Measurements from ENCODE around the gene UBL7. TPM values are rescaled to one million over a fixed set of nuclear protein-coding genes. Genes with fewer than 3 reads are reported as not detected.

The UBL7 gene
- total RNA-seq, 1 experiment from 2014 or later: 47.5 TPM

DNA sequence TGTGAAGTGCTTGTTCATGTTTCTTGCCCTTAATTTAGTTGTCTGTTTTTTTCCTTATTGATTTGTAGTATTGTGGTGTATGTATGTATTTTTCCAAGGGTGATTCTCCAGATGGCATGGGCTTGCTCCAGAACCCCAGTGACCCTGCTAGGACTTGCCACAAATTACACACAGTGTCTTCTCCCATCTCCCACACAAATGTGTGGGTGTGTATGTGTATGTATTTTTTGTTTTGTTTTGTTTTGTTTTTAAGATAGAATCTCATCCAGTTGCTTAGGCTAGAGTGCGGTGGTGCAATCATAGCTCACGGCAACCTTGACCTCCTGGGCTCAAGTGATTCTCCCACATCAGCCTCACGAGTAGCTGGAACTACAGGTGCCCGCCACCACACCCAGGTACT is 43.9 kb upstream of the UBL7 start:
- Histone ChIP-seq H3K27me3 (ENCODE audit: insufficient read depth, low read length) (no peaks in the 10 kb centered on the region), H2AK5ac (ENCODE audit: insufficient read length, low read length) (no peak overlapping the region), H2BK120ac (ENCODE audit: low read depth, low read length, poor library complexity, severe bottlenecking) (no peak overlapping the region), H2BK15ac (ENCODE audit: low read depth, low read length) (no peak overlapping the region), H3K18ac (ENCODE audit: insufficient read length, low read depth, low read length) (no peak overlapping the region), H2AFZ (ENCODE audit: low read length) (no peak overlapping the region), H2BK12ac (ENCODE audit: insufficient read length, low read depth, low read length) (no peak overlapping the region), H3T11ph (ENCODE audit: low read length) (no peak overlapping the region), H3K23ac (ENCODE audit: insufficient read length, low read depth, low read length) (no peak overlapping the region), H4K91ac (ENCODE audit: insufficient read length, low read depth, low read length) (no peak overlapping the region), H3K14ac (ENCODE audit: insufficient read depth, low read length) (no peak overlapping the region), H4K8ac (replicated peaks; ENCODE audit: insufficient read length, low read depth, low read length) (no peak overlapping the region), H3K56ac (ENCODE audit: insufficient read length, low read depth, low read length) (no peak overlapping the region), H3K27ac (ENCODE audit: insufficient read length, low read depth, low read length) (no peak overlapping the region), H3K79me2 (ENCODE audit: insufficient read depth, low read length) (no peaks in the 10 kb centered on the region), H2BK5ac (ENCODE audit: insufficient read length, low read length) (no peak overlapping the region), H2BK20ac (ENCODE audit: low read depth, low read length, poor library complexity, severe bottlenecking) (no peak overlapping the region), H4K20me1 (ENCODE audit: control insufficient read depth, insufficient read depth, insufficient read length) (no peaks in the 10 kb centered on the region), H3K9me3 (ENCODE audit: control insufficient read depth, low read depth, low read length) (no peaks in the 10 kb centered on the region), H3K23me2 (ENCODE audit: insufficient read length, low read depth, low read length, poor library complexity, severe bottlenecking) (no peaks in the 10 kb centered on the region), H3K4me2 (ENCODE audit: insufficient read depth, insufficient read length, low read length) (no peak overlapping the region), H3K9ac (ENCODE audit: extremely low read depth, insufficient read length, low read length) (no peak overlapping the region), H4K5ac (ENCODE audit: insufficient read length, low read depth, low read length) (no peak overlapping the region), H3K4ac (ENCODE audit: low read depth, low read length) (no peak overlapping the region), H3K79me1 (ENCODE audit: insufficient read depth, low read depth, low read length, poor library complexity, severe bottlenecking) (no peaks in the 10 kb centered on the region), H3K4me1 (ENCODE audit: insufficient read depth, low read length) (no peaks in the 10 kb centered on the region)
- Mint-ChIP-seq H3K27me3 (ENCODE audit: low read depth) (no peaks in the 10 kb centered on the region), H3K36me3 (ENCODE audit: insufficient read depth in 1 of 3, low read depth in 3 of 3) (peaks cover 3 to 9% (median 8%) of the 10 kb centered on the region in 3 experiments; a peak in 4 of 7 replicates), H3K4me1 (peaks cover 3 to 4% of the 10 kb centered on the region in 2 experiments; a peak in 1 of 4 replicates), H3K9me3 (0 out of 5 replicates have a peak, but pooled peaks cover 0 to 2% of the 10 kb centered on the region in 2 experiments), H3K4me3 (no peak overlapping the region), H3K27ac (peak overlapping the region in 1 of 3 experiments; percentile 40; a peak in 1 of 7 replicates)
- DNase-seq: no peak
- no CpG with 5 or more reads among the region's 4 CpGs for WGBS (ENCODE audit: extremely low coverage, insufficient read length, low lambda C conversion rate)
- TF ChIP-seq, protein P1, sequence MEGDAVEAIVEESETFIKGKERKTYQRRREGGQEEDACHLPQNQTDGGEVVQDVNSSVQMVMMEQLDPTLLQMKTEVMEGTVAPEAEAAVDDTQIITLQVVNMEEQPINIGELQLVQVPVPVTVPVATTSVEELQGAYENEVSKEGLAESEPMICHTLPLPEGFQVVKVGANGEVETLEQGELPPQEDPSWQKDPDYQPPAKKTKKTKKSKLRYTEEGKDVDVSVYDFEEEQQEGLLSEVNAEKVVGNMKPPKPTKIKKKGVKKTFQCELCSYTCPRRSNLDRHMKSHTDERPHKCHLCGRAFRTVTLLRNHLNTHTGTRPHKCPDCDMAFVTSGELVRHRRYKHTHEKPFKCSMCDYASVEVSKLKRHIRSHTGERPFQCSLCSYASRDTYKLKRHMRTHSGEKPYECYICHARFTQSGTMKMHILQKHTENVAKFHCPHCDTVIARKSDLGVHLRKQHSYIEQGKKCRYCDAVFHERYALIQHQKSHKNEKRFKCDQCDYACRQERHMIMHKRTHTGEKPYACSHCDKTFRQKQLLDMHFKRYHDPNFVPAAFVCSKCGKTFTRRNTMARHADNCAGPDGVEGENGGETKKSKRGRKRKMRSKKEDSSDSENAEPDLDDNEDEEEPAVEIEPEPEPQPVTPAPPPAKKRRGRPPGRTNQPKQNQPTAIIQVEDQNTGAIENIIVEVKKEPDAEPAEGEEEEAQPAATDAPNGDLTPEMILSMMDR (conservative IDR thresholded peaks at IDR 0.05): no peak

All from H9 (cell line).